Liver (tissue), 9 donors: ENCODE measurements around the gene ANKRD9. TPM values are rescaled to one million over a fixed set of nuclear protein-coding genes. Genes with fewer than 3 reads are reported as not detected.

Experiments used
- DNase-seq: peaks from one replicate; pipeline ENCODE4 v3.0.0-alpha.2; 2017; ENCODE audit warnings: low spot score
- H3K27ac ChIP-seq, 2 donors: one replicate each; pipeline ENCODE4 v1.7.0; 2013; ENCODE audit warnings: inconsistent platforms in 2 of 2, low read length in 2 of 2, control low read depth in 1 of 2, low read depth in 1 of 2, mild to moderate bottlenecking in 1 of 2
- H3K27me3 ChIP-seq, 4 donors: one replicate each; pipeline versions ENCODE4 v1.6.1 to v1.7.0; 2013; ENCODE audit warnings: low read length in 3 of 4, inconsistent platforms in 1 of 4, mild to moderate bottlenecking in 1 of 4, moderate library complexity in 1 of 4; ENCODE audit not compliant: control insufficient read depth in 4 of 4, insufficient read depth in 4 of 4
- H3K36me3 ChIP-seq, 4 donors: one replicate each; pipeline versions ENCODE4 v1.6.1 to v1.7.0; 2013; ENCODE audit warnings: low read length in 3 of 4, mild to moderate bottlenecking in 3 of 4, low read depth in 1 of 4, moderate library complexity in 1 of 4; ENCODE audit not compliant: control insufficient read depth in 4 of 4, insufficient read depth in 3 of 4
- H3K4me1 ChIP-seq, 4 donors: one replicate each; pipeline versions ENCODE4 v1.6.1 to v1.7.0; 2013; ENCODE audit warnings: low read length in 3 of 4, mild to moderate bottlenecking in 3 of 4, moderate library complexity in 1 of 4; ENCODE audit not compliant: control insufficient read depth in 4 of 4, insufficient read depth in 4 of 4
- H3K4me3 ChIP-seq, 3 donors: one replicate each; pipeline versions ENCODE4 v1.6.1 to v1.7.0; 2013; ENCODE audit warnings: low read length in 3 of 3, control low read depth in 1 of 3, low read depth in 1 of 3, mild to moderate bottlenecking in 1 of 3
- H3K9ac ChIP-seq, 2 donors: one replicate each; pipeline ENCODE4 v1.7.0; 2013; ENCODE audit warnings: low read length in 2 of 2, mild to moderate bottlenecking in 2 of 2, moderate library complexity in 2 of 2, control low read depth in 1 of 2, low read depth in 1 of 2
- H3K9me3 ChIP-seq, 4 donors: one replicate each; pipeline versions ENCODE4 v1.6.1 to v1.7.0; 2013; ENCODE audit warnings: low read length in 3 of 4; ENCODE audit not compliant: control insufficient read depth in 4 of 4
- CTCF ChIP-seq: fragments of 150-350 bp; IDR thresholded peaks from 2 replicates; pipeline ENCODE4 v1.5.1; 2017; ENCODE audit warnings: improper control_type of control experiment, low read depth, low read length; ENCODE audit not compliant: missing input control
- EGR1 ChIP-seq, 2 donors: IDR thresholded peaks; 2 replicates each; pipeline ENCODE4 v1.6.1; 2016 to 2018; ENCODE audit warnings: antibody characterized with exemption in 2 of 2, low read depth in 2 of 2
- FOXA1 ChIP-seq: IDR thresholded peaks from 2 replicates; pipeline ENCODE4 v1.6.1; 2016; ENCODE audit warnings: antibody characterized with exemption
- FOXA2 ChIP-seq: IDR thresholded peaks from 2 replicates; pipeline ENCODE4 v1.6.1; 2016; ENCODE audit warnings: antibody characterized with exemption
- GABPA ChIP-seq, 2 donors: IDR thresholded peaks in 1 of 2; conservative IDR thresholded peaks in 1 of 2; 2 replicates each; pipeline ENCODE4 v1.6.1; 2016; ENCODE audit warnings: antibody characterized with exemption in 2 of 2, mild to moderate bottlenecking in 1 of 2, moderate library complexity in 1 of 2
- HNF4A ChIP-seq, 2 donors: conservative IDR thresholded peaks; 2 replicates each; pipeline ENCODE4 v1.6.1; 2016; ENCODE audit warnings: antibody characterized with exemption in 2 of 2, mild to moderate bottlenecking in 2 of 2
- HNF4G ChIP-seq: IDR thresholded peaks from 2 replicates; pipeline ENCODE4 v1.6.1; 2016; ENCODE audit warnings: antibody characterized with exemption
- JUND ChIP-seq, 2 donors: IDR thresholded peaks; 2 replicates each; pipeline ENCODE4 v1.6.1; 2016; ENCODE audit warnings: antibody characterized with exemption in 2 of 2
- NR2F2 ChIP-seq: IDR thresholded peaks from 2 replicates; pipeline ENCODE4 v1.6.1; 2016; ENCODE audit warnings: antibody characterized with exemption
- RAD21 ChIP-seq, 2 donors: IDR thresholded peaks; 2 replicates each; pipeline ENCODE4 v1.6.1; 2016; ENCODE audit warnings: antibody characterized with exemption in 2 of 2, mild to moderate bottlenecking in 2 of 2
- RXRA ChIP-seq, 2 donors: IDR thresholded peaks; 2 replicates each; pipeline ENCODE4 v1.6.1; 2017 to 2018; ENCODE audit warnings: antibody characterized with exemption in 2 of 2, mild to moderate bottlenecking in 1 of 2
- SP1 ChIP-seq: IDR thresholded peaks from 2 replicates; pipeline ENCODE4 v1.6.1; 2018; ENCODE audit warnings: antibody characterized with exemption, mild to moderate bottlenecking
- TAF1 ChIP-seq: conservative IDR thresholded peaks from 2 replicates; pipeline ENCODE4 v1.6.1; 2016; ENCODE audit warnings: antibody characterized with exemption, mild to moderate bottlenecking
- YY1 ChIP-seq: IDR thresholded peaks from 2 replicates; pipeline ENCODE4 v1.6.1; 2016; ENCODE audit warnings: antibody characterized with exemption, mild to moderate bottlenecking
- WGBS: extraction: QIAGEN DNeasy Blood & Tissue Kit; methylation state at CpG from one replicate; pipeline ENCODE4 v1.1.7; 2013; 5-methylcytosine and 5-hydroxymethylcytosine counted together
- polyA plus RNA-seq, 2 donors: library from polyadenylated mRNA; stranded (reverse) in 1 of 2; unstranded in 1 of 2; fragments of 200-250 nt in 1 of 2; fragments of >200 nt in 1 of 2; fragmentation: Nextera tagmentation in 1 of 2; extraction: Ambion mirVana in 1 of 2; gene quantifications; one replicate each; pipeline versions ENCODE4 v1.2.1 to v1.2.3, GENCODE V29; 2013 to 2015
- total RNA-seq, 2 donors: library from RNA; depleted of rRNA; stranded (reverse); fragments of >200 nt; gene quantifications; one replicate each; pipeline ENCODE4 v1.2.3, GENCODE V29; 2014
- TF ChIP-seq, protein P1 (sequence below): IDR thresholded peaks from 2 replicates; pipeline ENCODE4 v1.6.1; 2016; ENCODE audit warnings: antibody characterized with exemption
- TF ChIP-seq, protein P2 (sequence below): IDR thresholded peaks from 2 replicates; pipeline ENCODE4 v1.6.1; 2016; ENCODE audit warnings: antibody characterized with exemption
- TF ChIP-seq, protein P3 (sequence below): IDR thresholded peaks from 2 replicates; pipeline ENCODE4 v1.6.1; 2016; ENCODE audit warnings: antibody characterized with exemption
- donor health status: healthy.
- donor health status: healthy.
- donor health status: healthy.
- donor health status: healthy.
- donor health status: healthy.

ANKRD9 gene
- total and polyA plus RNA-seq, 4 donors: 1.5 to 67.5 (median 7.5) TPM

DNA sequence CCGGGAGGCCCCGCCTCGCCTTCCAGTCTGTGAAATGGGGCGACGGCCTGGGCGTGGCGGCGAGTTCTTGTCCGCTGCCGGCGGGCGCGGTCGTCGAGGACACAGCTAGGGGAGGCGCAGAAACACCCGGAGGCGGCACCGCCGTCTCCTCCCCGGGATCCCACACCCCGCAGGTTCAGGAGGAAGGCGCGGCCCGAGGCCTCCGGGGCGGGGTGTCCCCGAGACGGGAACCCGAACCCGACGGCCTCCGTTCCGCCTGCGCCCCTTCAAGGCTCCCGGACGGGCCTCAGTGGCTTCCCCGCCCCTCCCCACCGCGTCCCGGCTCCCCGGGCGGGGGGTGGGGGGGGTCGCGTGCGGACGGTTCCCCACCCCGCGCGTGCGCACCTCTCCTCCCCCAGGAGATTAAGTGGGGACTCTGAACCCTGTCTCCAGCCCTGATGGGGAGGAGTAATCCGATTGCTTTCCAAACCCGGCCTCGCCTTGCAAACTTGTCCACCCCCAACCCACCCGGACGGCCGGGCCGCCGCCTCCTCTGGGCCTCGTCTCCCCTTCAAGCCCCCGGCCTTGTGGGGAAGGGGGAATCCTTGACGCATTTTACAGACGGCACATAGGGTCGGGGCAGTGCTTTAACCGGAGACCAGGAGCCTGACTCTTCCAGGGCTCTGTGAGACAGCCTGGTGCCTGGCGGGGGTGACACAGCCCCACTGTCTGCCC lies 35.3 kb upstream of the ANKRD9 start (continued):
- TF ChIP-seq, protein P1, sequence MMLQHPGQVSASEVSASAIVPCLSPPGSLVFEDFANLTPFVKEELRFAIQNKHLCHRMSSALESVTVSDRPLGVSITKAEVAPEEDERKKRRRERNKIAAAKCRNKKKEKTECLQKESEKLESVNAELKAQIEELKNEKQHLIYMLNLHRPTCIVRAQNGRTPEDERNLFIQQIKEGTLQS: no peak
- no peak for TF ChIP-seq EGR1 (IDR thresholded peaks at IDR 0.05; ENCODE audit: low read depth in 2 of 2)
- TF ChIP-seq TAF1: no peak
- TF ChIP-seq NR2F2: no peak
- TF ChIP-seq, protein P2, sequence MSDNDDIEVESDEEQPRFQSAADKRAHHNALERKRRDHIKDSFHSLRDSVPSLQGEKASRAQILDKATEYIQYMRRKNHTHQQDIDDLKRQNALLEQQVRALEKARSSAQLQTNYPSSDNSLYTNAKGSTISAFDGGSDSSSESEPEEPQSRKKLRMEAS: no peak
- TF ChIP-seq HNF4A (conservative IDR thresholded peaks at IDR 0.05): no peak
- TF ChIP-seq YY1: no peak
- no peak for TF ChIP-seq SP1
- no peak for TF ChIP-seq RXRA (IDR thresholded peaks at IDR 0.05)

- Histone ChIP-seq H3K4me1 (peaks cover 0 to 7% (median 1%) of the 10 kb centered on the region in 4 donors), H3K36me3 (no peaks in the 10 kb centered on the region), H3K27me3 (peaks cover 0 to 3% (median under 1%) of the 10 kb centered on the region in 4 donors), H3K9me3 (no peaks in the 10 kb centered on the region), H3K4me3 (peak overlapping the region in 1 of 3 donors; percentile 24), H3K27ac (no peak overlapping the region), H3K9ac (no peak overlapping the region)
- DNase-seq: no peak
- TF ChIP-seq YY1: no peak
- TF ChIP-seq, protein P3, sequence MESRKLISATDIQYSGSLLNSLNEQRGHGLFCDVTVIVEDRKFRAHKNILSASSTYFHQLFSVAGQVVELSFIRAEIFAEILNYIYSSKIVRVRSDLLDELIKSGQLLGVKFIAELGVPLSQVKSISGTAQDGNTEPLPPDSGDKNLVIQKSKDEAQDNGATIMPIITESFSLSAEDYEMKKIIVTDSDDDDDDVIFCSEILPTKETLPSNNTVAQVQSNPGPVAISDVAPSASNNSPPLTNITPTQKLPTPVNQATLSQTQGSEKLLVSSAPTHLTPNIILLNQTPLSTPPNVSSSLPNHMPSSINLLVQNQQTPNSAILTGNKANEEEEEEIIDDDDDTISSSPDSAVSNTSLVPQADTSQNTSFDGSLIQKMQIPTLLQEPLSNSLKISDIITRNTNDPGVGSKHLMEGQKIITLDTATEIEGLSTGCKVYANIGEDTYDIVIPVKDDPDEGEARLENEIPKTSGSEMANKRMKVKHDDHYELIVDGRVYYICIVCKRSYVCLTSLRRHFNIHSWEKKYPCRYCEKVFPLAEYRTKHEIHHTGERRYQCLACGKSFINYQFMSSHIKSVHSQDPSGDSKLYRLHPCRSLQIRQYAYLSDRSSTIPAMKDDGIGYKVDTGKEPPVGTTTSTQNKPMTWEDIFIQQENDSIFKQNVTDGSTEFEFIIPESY: no peak
- no peak for TF ChIP-seq GABPA (IDR thresholded peaks at IDR 0.05 in 1 of 2, conservative IDR thresholded peaks at IDR 0.05 in 1 of 2)
- TF ChIP-seq JUND (IDR thresholded peaks at IDR 0.05): no peak
- TF ChIP-seq HNF4A (conservative IDR thresholded peaks at IDR 0.05): no peak
- TF ChIP-seq FOXA2: no peak
- TF ChIP-seq FOXA1: no peak
- TF ChIP-seq RAD21 (IDR thresholded peaks at IDR 0.05): no peak
- no peak for TF ChIP-seq RXRA (IDR thresholded peaks at IDR 0.05)
- TF ChIP-seq, protein P2: no peak
- no peak for TF ChIP-seq EGR1 (IDR thresholded peaks at IDR 0.05; ENCODE audit: low read depth in 2 of 2)
- no peak for TF ChIP-seq CTCF
- no peak for TF ChIP-seq HNF4G
- TF ChIP-seq, protein P1: no peak
- WGBS: 33% methylated on average over 43 of the region's 43 CpGs
Observed at GRCh38 chr14:102544046-102544746, 34.6 kb upstream of the ANKRD9 start.
